Suprapubic skin (tissue), 3 donors: Measurements from ENCODE around the gene C6orf141.

Experiments used
- CTCF ChIP-seq, 2 donors: fragments of 200-600 bp in 1 of 2; fragments of 450-650 bp in 1 of 2; sonication (generic) in 1 of 2; IDR thresholded peaks; one replicate each; pipeline ENCODE4 v1.5.1; 2016 to 2019; ENCODE audit warnings: antibody characterized with exemption in 2 of 2, mild to moderate bottlenecking in 1 of 2, moderate library complexity in 1 of 2
- POLR2AphosphoS5 ChIP-seq, 3 donors: sonication (generic); formaldehyde crosslinking; IDR thresholded peaks; one replicate each; pipeline ENCODE4 v1.6.1; 2017; ENCODE audit warnings: antibody characterized with exemption in 3 of 3

DNA sequence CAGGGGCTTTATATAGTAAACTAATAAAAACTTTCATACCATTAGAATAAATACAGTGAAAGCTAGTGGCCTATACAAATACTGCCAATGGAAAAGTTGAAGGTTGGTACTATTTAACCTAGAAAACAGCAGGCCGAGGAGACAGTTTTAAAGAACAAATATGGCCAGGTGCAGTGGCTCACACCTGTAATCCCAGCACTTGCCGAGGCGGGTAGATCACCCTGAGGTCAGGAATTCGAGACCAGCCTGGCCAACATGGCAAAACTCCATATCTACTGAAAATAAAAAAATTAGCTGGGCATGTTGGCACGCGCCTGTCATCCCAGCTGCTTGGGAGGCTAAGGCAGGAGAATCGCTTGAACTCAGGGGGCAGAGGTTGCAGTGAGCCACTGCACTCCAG is 25.9 kb upstream of the C6orf141 start:
- TF ChIP-seq CTCF (IDR thresholded peaks at IDR 0.05): no peak
- no peak for TF ChIP-seq POLR2AphosphoS5 (IDR thresholded peaks at IDR 0.05)
